Measurements from ENCODE around the gene METTL26. TPM values are rescaled to one million over a fixed set of nuclear protein-coding genes. Genes with fewer than 3 reads are reported as not detected.

Gene METTL26
- total and polyA plus RNA-seq, 8 donors, result 18.8 to 130 (median 27.2) TPM

DNA sequence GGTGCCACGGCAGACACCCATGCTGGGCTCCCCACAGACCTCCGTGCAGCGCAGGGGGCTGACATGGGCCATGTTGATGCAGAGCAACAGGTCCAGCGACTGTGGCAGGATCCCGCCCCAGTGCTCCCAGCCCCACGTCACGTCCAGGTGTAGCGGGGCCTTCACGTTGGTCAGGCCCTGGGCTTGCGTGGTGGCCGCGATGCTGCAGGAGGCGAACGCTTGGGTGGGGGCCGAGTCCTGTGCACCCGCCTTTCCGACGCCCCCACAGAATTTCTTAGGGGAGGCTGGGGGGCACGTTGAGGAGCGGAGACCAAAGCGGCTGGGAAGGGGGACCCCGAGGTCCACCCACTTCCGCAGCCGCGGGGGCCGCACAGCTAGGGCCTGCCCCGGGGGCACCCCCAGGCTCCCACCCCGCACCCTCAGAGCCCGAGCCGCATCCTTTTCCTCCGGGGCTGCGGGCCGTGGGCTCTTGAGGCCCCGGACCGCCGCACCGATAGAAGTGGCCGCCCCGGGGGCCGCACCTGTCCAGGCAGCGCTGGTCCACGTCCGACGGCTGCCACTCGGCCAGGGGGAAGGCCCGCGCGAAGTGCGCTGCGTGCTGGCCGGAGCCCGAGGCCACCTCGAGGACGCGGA lies 416 bp downstream of the METTL26 start:
- no peak for FAIRE-seq
- peak in 2 of 6 donors; percentile 58 to 67 for DNase-seq
- 4 to 6% methylated on average over 44 to 55 of the region's 55 CpGs for WGBS, 2 donors
- peak overlapping the region; percentile 72 to 84 (median 80) for H3K4me3 ChIP-seq
- intact Hi-C loops (cut with DNase I), result no loop called here
- TF ChIP-seq CTCF (IDR thresholded peaks at IDR 0.05), result no peak
- ATAC-seq, result no peak
- peaks cover 0 to 8% (median 0%) of the 10 kb centered on the region in 3 donors for H3K36me3 ChIP-seq
- no peaks in the 10 kb centered on the region for H3K9me3 ChIP-seq
- H3K27me3 ChIP-seq, result no peaks in the 10 kb centered on the region
- peak overlapping the region; percentile 83 to 97 (median 88) for H3K27ac ChIP-seq
- H3K4me1 ChIP-seq, result peaks cover 12 to 16% (median 14%) of the 10 kb centered on the region in 3 donors

DNA sequence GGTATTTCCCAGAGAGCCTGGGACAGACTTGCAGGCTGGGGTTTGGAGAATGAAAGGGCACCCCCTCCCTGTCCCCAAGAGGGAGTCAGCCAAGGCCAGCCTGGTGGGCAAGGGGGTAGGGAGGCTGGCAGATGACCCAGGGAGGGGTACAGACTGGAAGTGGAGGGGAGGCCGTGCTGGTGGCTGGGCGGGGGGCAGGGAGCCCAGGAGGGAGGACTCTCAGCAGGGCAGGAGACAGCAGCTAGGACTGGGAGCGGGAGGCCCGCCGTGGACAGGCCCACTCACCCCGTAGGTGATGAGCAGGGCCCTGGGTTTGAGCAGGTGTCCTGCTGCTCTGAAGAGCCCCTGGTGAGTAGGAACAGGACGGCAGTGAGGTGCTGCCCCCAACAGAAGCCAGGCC lies 1.1 kb downstream of the METTL26 start:
- intact Hi-C loops (cut with DNase I), result no loop called here
- Histone ChIP-seq H3K27ac (no peak overlapping the region), H3K27me3 (no peaks in the 10 kb centered on the region), H3K4me3 (peak overlapping the region in 2 of 4 donors; percentile 78 to 81), H3K36me3 (peaks cover 0 to 8% (median 0%) of the 10 kb centered on the region in 3 donors), H3K9me3 (no peaks in the 10 kb centered on the region), H3K4me1 (peaks cover 12 to 16% (median 14%) of the 10 kb centered on the region in 3 donors)
- FAIRE-seq (no peak), ATAC-seq (no peak), DNase-seq (peak in 1 of 6 donors; percentile 67)
- TF ChIP-seq CTCF (IDR thresholded peaks at IDR 0.05), result no peak
- WGBS, 2 donors, result 84 to 90% methylated on average over 7 of the region's 7 CpGs

GRCh38 chr16:634051-634670 lies 1.9 kb downstream of the METTL26 start:
- WGBS, 2 donors, result 88 to 90% methylated on average over 21 to 22 of the region's 22 CpGs
- DNase-seq (peak in 2 of 6 donors; percentile 46 to 49), FAIRE-seq (no peak), ATAC-seq (no peak)
- no peak overlapping the region for H3K4me3 ChIP-seq
- no peaks in the 10 kb centered on the region for H3K9me3 ChIP-seq
- H3K4me1 ChIP-seq, result peaks cover 12 to 16% (median 14%) of the 10 kb centered on the region in 3 donors
- intact Hi-C loops (cut with DNase I), result no loop called here
- no peak for TF ChIP-seq CTCF (IDR thresholded peaks at IDR 0.05)
- no peaks in the 10 kb centered on the region for H3K27me3 ChIP-seq
- H3K27ac ChIP-seq, result no peak overlapping the region
- peaks cover 0 to 8% (median 0%) of the 10 kb centered on the region in 3 donors for H3K36me3 ChIP-seq

DNA sequence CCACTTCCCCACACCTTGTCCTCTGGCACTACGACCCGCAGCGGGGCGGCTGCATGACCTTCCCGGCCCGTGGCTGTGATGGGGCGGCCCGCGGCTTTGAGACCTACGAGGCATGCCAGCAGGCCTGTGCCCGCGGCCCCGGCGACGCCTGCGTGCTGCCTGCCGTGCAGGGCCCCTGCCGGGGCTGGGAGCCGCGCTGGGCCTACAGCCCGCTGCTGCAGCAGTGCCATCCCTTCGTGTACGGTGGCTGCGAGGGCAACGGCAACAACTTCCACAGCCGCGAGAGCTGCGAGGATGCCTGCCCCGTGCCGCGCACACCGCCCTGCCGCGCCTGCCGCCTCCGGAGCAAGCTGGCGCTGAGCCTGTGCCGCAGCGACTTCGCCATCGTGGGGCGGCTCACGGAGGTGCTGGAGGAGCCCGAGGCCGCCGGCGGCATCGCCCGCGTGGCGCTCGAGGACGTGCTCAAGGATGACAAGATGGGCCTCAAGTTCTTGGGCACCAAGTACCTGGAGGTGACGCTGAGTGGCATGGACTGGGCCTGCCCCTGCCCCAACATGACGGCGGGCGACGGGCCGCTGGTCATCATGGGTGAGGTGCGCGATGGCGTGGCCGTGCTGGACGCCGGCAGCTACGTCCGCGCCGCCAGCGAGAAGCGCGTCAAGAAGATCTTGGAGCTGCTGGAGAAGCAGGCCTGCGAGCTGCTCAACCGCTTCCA lies 2.6 kb downstream of the METTL26 start:
- no peak for FAIRE-seq
- no peak overlapping the region for H3K4me3 ChIP-seq

More for the DNA sequence above, 2.6 kb downstream of the METTL26 start:
- H3K4me1 ChIP-seq, result peaks cover 12 to 16% (median 14%) of the 10 kb centered on the region in 3 donors
- WGBS, 2 donors, result 96 to 98% methylated on average over 72 to 74 of the region's 74 CpGs
- peak in 3 of 6 donors; percentile 32 to 78 (median 53) for DNase-seq
- no peaks in the 10 kb centered on the region for H3K27me3 ChIP-seq
- intact Hi-C loops (cut with DNase I), result no loop called here
- TF ChIP-seq CTCF (IDR thresholded peaks at IDR 0.05), result no peak
- no peak overlapping the region for H3K27ac ChIP-seq
- peaks cover 0 to 13% (median 0%) of the 10 kb centered on the region in 3 donors for H3K36me3 ChIP-seq
- H3K9me3 ChIP-seq, result no peaks in the 10 kb centered on the region
- no peak for ATAC-seq
